A673 (cell line): ENCODE data around the gene FDX1. TPM values are rescaled to one million over a fixed set of nuclear protein-coding genes. Genes with fewer than 3 reads are reported as not detected.

ENCODE experiments used
- BruUV-seq: library from RNA; stranded (reverse); fragments of 400-500 nt; replicated peaks from 2 replicates; lab custom pipeline; 2021; lab: Mats Ljungman, UMichigan
- CTCF ChIA-PET: fragments of 300-600 bp; sonication (Branson Sonifier 250); formaldehyde crosslinking; loops from one replicate; lab custom pipeline; 2022; ENCODE audit warnings: antibody characterized with exemption; lab: Charles Lee
- POLR2A ChIA-PET: fragments of 300-600 bp; sonication (Branson Sonifier 250); formaldehyde crosslinking; loops from one replicate; lab custom pipeline; 2022; ENCODE audit warnings: antibody characterized with exemption; ENCODE audit not compliant: low non-redundant PET; lab: Charles Lee
- DNase-seq: peaks from one replicate; pipeline ENCODE4 v3.0.0-alpha.2; 2015; ENCODE audit warnings: low spot score
- H3K27ac ChIP-seq: fragments of 200-600 bp; sonication (generic); 2 replicates; pipeline ENCODE4 v1.5.1; 2016; ENCODE audit warnings: mixed run types, low read depth, mild to moderate bottlenecking, mixed read lengths, antibody characterized with exemption, low read length; ENCODE audit not compliant: poor library complexity, severe bottlenecking
- H3K27me3 ChIP-seq: fragments of 200-600 bp; sonication (generic); replicated peaks from 2 replicates; pipeline ENCODE4 v1.6.1; 2017; ENCODE audit warnings: mixed run types, low read depth, mild to moderate bottlenecking, mixed read lengths, antibody characterized with exemption, low read length; ENCODE audit not compliant: insufficient read depth, poor library complexity
- H3K36me3 ChIP-seq: fragments of 200-600 bp; sonication (generic); 2 replicates; pipeline ENCODE4 v1.6.1; 2016; ENCODE audit warnings: mixed run types, mild to moderate bottlenecking, mixed read lengths, antibody characterized with exemption, low read length; ENCODE audit not compliant: insufficient read depth, poor library complexity, severe bottlenecking
- H3K4me1 ChIP-seq: fragments of 200-600 bp; sonication (generic); 2 replicates; pipeline ENCODE4 v1.6.1; 2017; ENCODE audit warnings: mixed run types, mild to moderate bottlenecking, mixed read lengths, antibody characterized with exemption, low read length; ENCODE audit not compliant: insufficient read depth, poor library complexity, severe bottlenecking
- H3K4me3 ChIP-seq: fragments of 200-600 bp; sonication (generic); 2 replicates; pipeline ENCODE4 v1.5.1; 2016; ENCODE audit warnings: low read depth, mixed run types, mild to moderate bottlenecking, mixed read lengths, low read length; ENCODE audit not compliant: poor library complexity, severe bottlenecking
- H3K9me3 ChIP-seq: fragments of 200-600 bp; sonication (generic); 2 replicates; pipeline ENCODE4 v1.6.1; 2016; ENCODE audit warnings: mixed run types, low read depth, mild to moderate bottlenecking, mixed read lengths, antibody characterized with exemption, low read length; ENCODE audit not compliant: poor library complexity, severe bottlenecking
- CTCF ChIP-seq: fragments of 300-800, 200-600 bp; sonication (generic); conservative IDR thresholded peaks from 2 replicates; pipeline ENCODE4 v1.5.1; 2017; ENCODE audit warnings: low read depth, mild to moderate bottlenecking, antibody characterized with exemption, low read length, moderate library complexity, mixed read lengths
- EZH2 ChIP-seq: fragments of 200-600 bp; sonication (generic); IDR thresholded peaks from 2 replicates; pipeline ENCODE4 v1.6.1; 2017; ENCODE audit warnings: borderline replicate concordance, low read depth, mild to moderate bottlenecking, mixed read lengths, antibody characterized with exemption, low read length; ENCODE audit not compliant: poor library complexity, severe bottlenecking
- intact Hi-C: fragments of 100-400 bp; cut with micrococcal nuclease; formaldehyde crosslinking; loops from one replicate; pipeline ENCODE4 v1.10.0; 2022; ENCODE audit not compliant: unreplicated experiment
- total RNA-seq: library from RNA; stranded (reverse); gene quantifications from 2 replicates; pipeline ENCODE4 v1.2.3, GENCODE V29; 2021

The FDX1 gene
- total RNA-seq, 1 experiment from 2014 or later: 62.3 TPM

- H3K4me3 ChIP-seq: no peak overlapping the region
Measured at GRCh38 chr11:110445437-110445836, 15.7 kb downstream of the FDX1 start.

DNA sequence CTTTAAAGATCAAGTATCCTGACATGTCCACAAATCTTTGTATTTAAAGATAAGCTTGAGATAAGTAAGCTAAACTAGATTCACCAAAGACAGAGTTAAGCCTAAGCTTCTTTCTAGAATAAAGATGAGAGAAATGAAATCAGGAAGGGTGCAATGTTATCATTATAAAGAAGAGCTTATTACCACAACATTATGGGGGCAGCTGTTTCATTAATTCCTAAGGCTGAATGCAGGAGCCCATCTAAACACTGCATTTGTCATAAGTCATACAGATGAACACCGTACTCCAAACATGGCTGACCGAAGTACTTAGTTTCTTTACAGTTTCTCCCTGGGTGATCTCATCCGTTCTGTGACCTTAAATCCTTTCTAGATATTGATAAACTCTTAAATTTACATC is 16.3 kb downstream of the FDX1 start:
- H3K36me3 ChIP-seq: peaks cover 63% of the 10 kb centered on the region
- H3K9me3 ChIP-seq: peaks cover 4% of the 10 kb centered on the region
- ChIA-PET POLR2A (interaction anchor here (0.5 kb wide), 1 partner anchor 1820 kb away, joined by 4 read pairs; no protein-coding TSS in a partner anchor), CTCF (interaction anchor here (0.5 kb wide), 1 partner anchor 318 kb away, joined by 5 read pairs; no protein-coding TSS in a partner anchor)
- TF ChIP-seq CTCF (no peak), EZH2 (no peak)
- BruUV-seq: no TSS peak
- H3K4me1 ChIP-seq: peaks cover 20% of the 10 kb centered on the region
- H3K4me3 ChIP-seq: no peak overlapping the region
- H3K27ac ChIP-seq: no peak overlapping the region
- H3K27me3 ChIP-seq: no peaks in the 10 kb centered on the region
- intact Hi-C loops: no loop called here
- no peak for DNase-seq

More at GRCh38 chr11:110445437-110445836, 15.7 kb downstream of the FDX1 start:
- H3K27me3 ChIP-seq: no peaks in the 10 kb centered on the region
- intact Hi-C loops: no loop called here
- peaks cover 10% of the 10 kb centered on the region for H3K9me3 ChIP-seq
- POLR2A ChIA-PET: no interaction called here
- CTCF ChIA-PET: interaction anchor here (0.5 kb wide), 1 partner anchor 318 kb away, joined by 5 read pairs; no protein-coding TSS in a partner anchor
- peaks cover 20% of the 10 kb centered on the region for H3K4me1 ChIP-seq
- no TSS peak for BruUV-seq
- TF ChIP-seq EZH2: no peak
- TF ChIP-seq CTCF: no peak
- no peak overlapping the region for H3K27ac ChIP-seq
- peaks cover 63% of the 10 kb centered on the region for H3K36me3 ChIP-seq
- DNase-seq: no peak

- H3K4me1 ChIP-seq: peaks cover 20% of the 10 kb centered on the region
- no peaks in the 10 kb centered on the region for H3K9me3 ChIP-seq
- ChIA-PET CTCF (no interaction called here), POLR2A (interaction anchor here (0.5 kb wide), 1 partner anchor 1819 kb away, joined by 4 read pairs; no protein-coding TSS in a partner anchor)
- H3K27ac ChIP-seq: no peak overlapping the region
- no TSS peak for BruUV-seq
- peaks cover 65% of the 10 kb centered on the region for H3K36me3 ChIP-seq
- H3K4me3 ChIP-seq: no peak overlapping the region
- no peak for DNase-seq
- TF ChIP-seq CTCF: no peak
- TF ChIP-seq EZH2: no peak
- no peaks in the 10 kb centered on the region for H3K27me3 ChIP-seq
- intact Hi-C loops: no loop called here
Measured at GRCh38 chr11:110446594-110446993, 16.8 kb downstream of the FDX1 start.
